HFFc6 (cell line): Measurements from ENCODE around the gene ANXA4. TPM values are rescaled to one million over a fixed set of nuclear protein-coding genes. Genes with fewer than 3 reads are reported as not detected.
A peak's percentile ranks its signal among the peaks of the same experiment; 100 is the strongest.

Experiments
- DNase-seq: peaks from one replicate; pipeline ENCODE4 v3.0.0-alpha.2; 2018
- H3K27ac Mint-ChIP-seq: 2 replicates; pipeline ENCODE4 v1.8.0; 2020; ENCODE audit warnings: mild to moderate bottlenecking, mixed read lengths
- H3K27me3 Mint-ChIP-seq: 2 replicates; pipeline ENCODE4 v1.8.0; 2021; ENCODE audit warnings: mild to moderate bottlenecking, moderate library complexity, mixed read lengths; ENCODE audit not compliant: insufficient read depth
- H3K36me3 Mint-ChIP-seq: 2 replicates; pipeline ENCODE4 v1.8.0; 2021; ENCODE audit warnings: low read depth, mixed read lengths
- H3K4me1 Mint-ChIP-seq: 2 replicates; pipeline ENCODE4 v1.8.0; 2020; ENCODE audit warnings: low read depth, mixed read lengths
- H3K4me3 Mint-ChIP-seq: 2 replicates; pipeline ENCODE4 v1.8.0; 2020; ENCODE audit warnings: mild to moderate bottlenecking, moderate library complexity, mixed read lengths
- H3K9me3 Mint-ChIP-seq: 2 replicates; pipeline ENCODE4 v1.8.0; 2020; ENCODE audit warnings: mild to moderate bottlenecking, mixed read lengths
- CTCF ChIP-seq: fragments of 200-600 bp; sonication (generic); IDR thresholded peaks from 2 replicates; pipeline ENCODE4 v1.5.0; 2021; ENCODE audit warnings: antibody characterized with exemption, mild to moderate bottlenecking
- total RNA-seq, 6 experiments: library from RNA; stranded (reverse); fragmentation: NEBNext Ultra II Directional; extraction: Animal tissue kit (Norgen Biotek cat#: 25700); gene quantifications; 2 replicates in 1 of 6; 3 replicates in 5 of 6; pipeline ENCODE4 v1.2.3, GENCODE V29; 2021

ANXA4 gene
- total RNA-seq, 6 experiments from 2014 or later = 92.8 to 112 (median 96.1) TPM

GRCh38 chr2:69694894-69695849, 46.8 kb upstream of the ANXA4 start:
- Mint-ChIP-seq H3K36me3 (no peaks in the 10 kb centered on the region), H3K27me3 (peaks cover 2% of the 10 kb centered on the region; the same call in 1 of the 2 replicates), H3K9me3 (no peaks in the 10 kb centered on the region), H3K4me1 (peaks cover 50% of the 10 kb centered on the region), H3K27ac (peak overlapping the region; percentile 82), H3K4me3 (peak overlapping the region; percentile 48)
- TF ChIP-seq CTCF = no peak
- peak; percentile 73 for DNase-seq

- Mint-ChIP-seq H3K36me3 (no peaks in the 10 kb centered on the region), H3K9me3 (no peaks in the 10 kb centered on the region), H3K4me3 (no peak overlapping the region; the same call in 1 of the 2 replicates), H3K4me1 (peaks cover 50% of the 10 kb centered on the region), H3K27me3 (no peaks in the 10 kb centered on the region), H3K27ac (peak overlapping the region; percentile 8; the same call in 1 of the 2 replicates)
- no peak for TF ChIP-seq CTCF
- no peak for DNase-seq
Observed at GRCh38 chr2:69695850-69696216, 46.1 kb upstream of the ANXA4 start.

DNA sequence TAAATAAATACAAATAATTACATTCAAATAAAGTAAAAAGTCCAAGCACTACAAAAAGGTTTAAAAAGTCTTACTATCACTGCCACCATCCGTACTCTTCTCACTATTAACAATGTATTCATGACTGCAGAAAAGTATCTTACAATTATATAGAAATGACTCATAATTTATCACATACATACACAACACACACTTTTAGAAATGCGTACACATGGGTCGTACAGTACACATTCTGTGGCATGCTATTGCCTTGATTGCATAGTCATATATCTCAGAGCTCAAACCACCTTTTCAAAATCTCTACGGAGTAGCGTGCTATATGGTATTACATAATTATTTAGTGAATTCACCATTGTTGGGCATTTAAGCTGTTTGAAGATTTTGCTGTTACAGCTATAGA, 41.6 kb upstream of the ANXA4 start:
- Mint-ChIP-seq H3K27me3 (no peaks in the 10 kb centered on the region; the same call in 1 of the 2 replicates), H3K27ac (no peak overlapping the region), H3K4me1 (peaks cover 13% of the 10 kb centered on the region), H3K9me3 (no peaks in the 10 kb centered on the region), H3K36me3 (no peaks in the 10 kb centered on the region), H3K4me3 (no peak overlapping the region)
- DNase-seq = no peak
- TF ChIP-seq CTCF = no peak

GRCh38 chr2:69701100-69701945, 40.6 kb upstream of the ANXA4 start:
- Mint-ChIP-seq H3K4me1 (peaks cover 4% of the 10 kb centered on the region), H3K27ac (no peak overlapping the region)

More at GRCh38 chr2:69701100-69701945, 40.6 kb upstream of the ANXA4 start:
- no peak overlapping the region for H3K4me3 Mint-ChIP-seq
- no peak for DNase-seq
- H3K27me3 Mint-ChIP-seq = no peaks in the 10 kb centered on the region; the same call in 1 of the 2 replicates
- H3K9me3 Mint-ChIP-seq = no peaks in the 10 kb centered on the region
- no peaks in the 10 kb centered on the region for H3K36me3 Mint-ChIP-seq
- no peak for TF ChIP-seq CTCF
